Measurements from ENCODE around the gene KBTBD3. TPM values are rescaled to one million over a fixed set of nuclear protein-coding genes. Genes with fewer than 3 reads are reported as not detected.
"Not testable (repeated sequence)": the region's sequence is repeated elsewhere in the genome, so short reads cannot be mapped to it uniquely, and the experiment has no call there.

KBTBD3 gene
- total RNA-seq, 4 donors from 2014 or later, result 3.6 to 8.3 (median 6.6) TPM

GRCh38 chr11:106014620-106015019, 62.5 kb downstream of the KBTBD3 start:
- WGBS, result 62% methylated on average over 2 of the region's 2 CpGs
- no peaks in the 10 kb centered on the region for H3K27me3 ChIP-seq
- H3K36me3 ChIP-seq, result peaks cover 5 to 14% (median 10%) of the 10 kb centered on the region in 4 donors
- no peak for DNase-seq (ENCODE audit: extremely low spot score)
- peaks cover 22 to 75% (median 60%) of the 10 kb centered on the region in 4 donors for H3K4me1 ChIP-seq
- H3K27ac ChIP-seq (replicated peaks in 1 of 4), result no peak overlapping the region
- H3K4me3 ChIP-seq, result no peak overlapping the region
- intact Hi-C loops (cut with DNase I), result no loop called here
- H3K9me3 ChIP-seq, result no peaks in the 10 kb centered on the region
- TF ChIP-seq POLR2A (IDR thresholded peaks at IDR 0.05; ENCODE audit: low read depth) (no peak), EP300 (IDR thresholded peaks at IDR 0.05) (no peak), POLR2AphosphoS5 (IDR thresholded peaks at IDR 0.05) (no peak), CTCF (IDR thresholded peaks at IDR 0.05) (no peak)

- Histone ChIP-seq H3K9me3 (no peaks in the 10 kb centered on the region), H3K27ac (replicated peaks in 1 of 4) (no peak overlapping the region), H3K4me1 (peaks cover 18 to 73% (median 55%) of the 10 kb centered on the region in 4 donors), H3K27me3 (no peaks in the 10 kb centered on the region), H3K4me3 (no peak overlapping the region), H3K36me3 (peaks cover 5 to 20% (median 14%) of the 10 kb centered on the region in 4 donors)
- 98% methylated on average over 2 of the region's 2 CpGs for WGBS
- no peak for DNase-seq (ENCODE audit: extremely low spot score)
- intact Hi-C loops (cut with DNase I), result no loop called here
- TF ChIP-seq CTCF (IDR thresholded peaks at IDR 0.05) (no peak), EP300 (IDR thresholded peaks at IDR 0.05) (no peak), POLR2AphosphoS5 (IDR thresholded peaks at IDR 0.05) (no peak), POLR2A (IDR thresholded peaks at IDR 0.05; ENCODE audit: low read depth) (no peak)
Measured at GRCh38 chr11:106014035-106014434, 63.1 kb downstream of the KBTBD3 start.

DNA sequence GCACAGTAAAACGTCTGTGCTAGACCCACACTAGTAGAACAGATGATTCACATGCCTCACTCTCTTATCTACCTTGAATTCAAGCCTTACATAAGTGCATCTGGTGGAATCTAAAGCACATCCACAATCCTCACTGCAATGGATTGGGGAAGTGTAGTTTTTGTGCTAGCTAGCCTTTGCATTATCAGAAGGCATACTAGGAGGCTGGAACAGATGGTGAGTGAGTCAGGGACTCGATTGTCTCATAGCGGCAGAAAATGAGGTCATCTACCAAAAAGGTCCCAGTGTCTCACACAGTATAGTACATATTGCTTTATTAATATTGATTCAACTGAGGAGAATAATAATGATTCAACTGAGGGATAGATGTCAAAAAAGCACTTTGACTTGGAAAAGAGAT, 64.4 kb downstream of the KBTBD3 start:
- no peaks in the 10 kb centered on the region for H3K9me3 ChIP-seq
- no peak overlapping the region for H3K27ac ChIP-seq (replicated peaks in 1 of 4)
- peaks cover 8 to 65% (median 47%) of the 10 kb centered on the region in 4 donors for H3K4me1 ChIP-seq
- TF ChIP-seq POLR2AphosphoS5 (IDR thresholded peaks at IDR 0.05) (no peak), EP300 (IDR thresholded peaks at IDR 0.05) (no peak), CTCF (IDR thresholded peaks at IDR 0.05) (no peak)
- intact Hi-C loops (cut with DNase I), result no loop called here
- no peak overlapping the region for H3K4me3 ChIP-seq
- H3K36me3 ChIP-seq, result peaks cover 5 to 32% (median 25%) of the 10 kb centered on the region in 4 donors
- H3K27me3 ChIP-seq, result no peaks in the 10 kb centered on the region
- no peak for DNase-seq (ENCODE audit: extremely low spot score)
- 62% methylated on average over 3 of the region's 3 CpGs for WGBS

DNA sequence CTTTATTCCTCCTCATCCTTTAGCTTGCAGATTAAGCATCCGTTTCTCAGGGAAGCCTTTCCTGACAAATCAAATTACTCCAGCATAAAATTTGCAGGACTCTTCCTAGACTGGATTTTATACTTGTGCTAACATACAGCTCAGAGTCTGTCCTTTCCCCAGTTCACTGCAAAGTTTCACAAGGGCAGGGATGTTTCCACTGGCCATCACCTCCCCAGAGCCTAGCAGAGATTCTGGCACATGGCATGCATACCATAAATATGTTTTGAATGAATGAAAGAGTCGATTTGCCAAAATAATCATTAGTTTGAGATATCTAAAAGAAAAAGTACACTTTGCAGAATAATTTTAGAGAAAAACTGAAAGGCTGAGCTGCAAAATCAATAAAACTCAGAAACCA, 65.7 kb downstream of the KBTBD3 start:
- no peak for DNase-seq (ENCODE audit: extremely low spot score)
- Histone ChIP-seq H3K27ac (replicated peaks in 1 of 4) (no peak overlapping the region), H3K4me1 (peaks cover 5 to 55% (median 36%) of the 10 kb centered on the region in 4 donors), H3K36me3 (peaks cover 10 to 45% (median 36%) of the 10 kb centered on the region in 4 donors), H3K9me3 (no peaks in the 10 kb centered on the region), H3K27me3 (no peaks in the 10 kb centered on the region), H3K4me3 (no peak overlapping the region)
- 80% methylated on average over 2 of the region's 2 CpGs for WGBS
- intact Hi-C loops (cut with DNase I), result no loop called here
- TF ChIP-seq EP300 (IDR thresholded peaks at IDR 0.05), result no peak
- TF ChIP-seq POLR2AphosphoS5 (IDR thresholded peaks at IDR 0.05), result no peak
- no peak for TF ChIP-seq POLR2A (IDR thresholded peaks at IDR 0.05; ENCODE audit: low read depth)
- no peak for TF ChIP-seq CTCF (IDR thresholded peaks at IDR 0.05)

GRCh38 chr11:106003094-106003493, 74.1 kb downstream of the KBTBD3 start:
- H3K27me3 ChIP-seq; H3K4me1 ChIP-seq; H3K9me3 ChIP-seq; DNase-seq (ENCODE audit: extremely low spot score); intact Hi-C loops (cut with DNase I); H3K27ac ChIP-seq (replicated peaks in 1 of 4); H3K4me3 ChIP-seq: not testable (repeated sequence)
- H3K36me3 ChIP-seq, result peaks cover 9 to 34% (median 30%) of the 10 kb centered on the region in 4 donors
- WGBS, result 96% methylated on average over 4 of the region's 4 CpGs

Data from esophagus muscularis mucosa (tissue), 4 donors.